ENCODE measurements around the gene APEH.

DNA sequence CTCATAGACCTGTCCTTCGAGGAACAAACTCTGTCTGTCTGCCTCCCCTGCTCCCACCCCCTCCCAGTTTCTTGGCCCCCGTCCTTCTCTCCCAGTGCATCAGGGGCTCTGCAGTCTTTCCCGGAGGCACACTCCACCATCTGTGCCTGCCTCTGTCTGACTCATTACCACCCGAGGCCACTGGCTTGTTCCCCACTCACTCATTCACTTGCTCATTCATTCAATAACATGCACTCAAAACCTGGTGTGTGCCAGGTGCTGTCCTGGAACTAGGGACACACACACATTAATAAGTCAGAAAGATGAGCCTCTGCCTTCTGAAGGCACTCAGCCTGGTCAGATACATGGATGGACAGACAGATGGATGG lies 32.9 kb downstream of the APEH start:
- TF ChIP-seq, protein P1, sequence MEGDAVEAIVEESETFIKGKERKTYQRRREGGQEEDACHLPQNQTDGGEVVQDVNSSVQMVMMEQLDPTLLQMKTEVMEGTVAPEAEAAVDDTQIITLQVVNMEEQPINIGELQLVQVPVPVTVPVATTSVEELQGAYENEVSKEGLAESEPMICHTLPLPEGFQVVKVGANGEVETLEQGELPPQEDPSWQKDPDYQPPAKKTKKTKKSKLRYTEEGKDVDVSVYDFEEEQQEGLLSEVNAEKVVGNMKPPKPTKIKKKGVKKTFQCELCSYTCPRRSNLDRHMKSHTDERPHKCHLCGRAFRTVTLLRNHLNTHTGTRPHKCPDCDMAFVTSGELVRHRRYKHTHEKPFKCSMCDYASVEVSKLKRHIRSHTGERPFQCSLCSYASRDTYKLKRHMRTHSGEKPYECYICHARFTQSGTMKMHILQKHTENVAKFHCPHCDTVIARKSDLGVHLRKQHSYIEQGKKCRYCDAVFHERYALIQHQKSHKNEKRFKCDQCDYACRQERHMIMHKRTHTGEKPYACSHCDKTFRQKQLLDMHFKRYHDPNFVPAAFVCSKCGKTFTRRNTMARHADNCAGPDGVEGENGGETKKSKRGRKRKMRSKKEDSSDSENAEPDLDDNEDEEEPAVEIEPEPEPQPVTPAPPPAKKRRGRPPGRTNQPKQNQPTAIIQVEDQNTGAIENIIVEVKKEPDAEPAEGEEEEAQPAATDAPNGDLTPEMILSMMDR (conservative IDR thresholded peaks at IDR 0.05; ENCODE audit: low read length): no peak
- TF ChIP-seq EZH2phosphoT487 (IDR thresholded peaks at IDR 0.05; ENCODE audit: borderline replicate concordance): no peak
